ENCODE measurements around the gene CLSTN2. TPM values are rescaled to one million over a fixed set of nuclear protein-coding genes. Genes with fewer than 3 reads are reported as not detected.

The CLSTN2 gene
- total RNA-seq, 2 donors from 2014 or later: 0.82 to 1.3 TPM

DNA sequence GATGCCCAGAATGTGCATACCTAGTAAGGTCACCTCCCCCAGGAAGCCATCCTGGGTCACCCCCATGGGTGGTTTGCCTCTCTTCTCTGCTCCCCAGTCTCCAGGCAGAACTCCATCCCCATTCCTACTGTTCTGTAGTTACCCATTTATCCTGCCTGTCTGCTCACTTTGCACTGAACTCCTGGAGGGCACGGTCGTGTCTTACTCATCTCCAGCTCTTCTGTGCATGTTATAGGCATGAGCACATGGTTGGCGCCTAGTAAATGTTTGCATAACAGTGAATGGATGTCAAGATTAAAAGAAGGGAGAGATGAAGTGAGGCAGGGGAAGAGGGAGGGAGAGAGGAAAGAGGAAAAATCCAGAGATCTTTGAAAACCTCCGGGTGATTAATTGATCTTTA is 534.5 kb downstream of the CLSTN2 start:
- intact Hi-C loops (cut with DNase I): no loop called here

DNA sequence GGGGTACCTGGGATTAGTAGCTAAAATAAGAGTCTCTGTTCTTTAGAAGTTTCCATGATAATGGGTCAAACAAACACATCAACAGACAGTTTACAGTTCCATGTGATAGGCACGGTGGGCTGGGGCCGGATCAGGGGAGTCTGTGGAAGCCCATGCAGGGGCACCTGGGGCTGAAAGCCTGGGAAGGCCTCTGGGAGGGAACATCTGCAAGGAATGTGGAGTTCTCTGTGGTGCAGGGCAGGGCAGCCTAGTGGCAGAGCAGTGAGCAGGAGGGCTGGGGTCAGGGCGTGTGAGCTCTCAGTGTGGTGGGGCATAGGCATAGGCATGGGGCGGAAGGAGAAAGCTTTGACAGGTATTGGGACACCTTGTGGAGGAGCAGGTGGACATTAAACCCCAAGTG is 535.2 kb downstream of the CLSTN2 start:
- Histone ChIP-seq H3K9me3 (no peaks in the 10 kb centered on the region), H3K36me3 (no peaks in the 10 kb centered on the region), H3K4me1 (no peaks in the 10 kb centered on the region), H3K4me3 (no peak overlapping the region), H3K27ac (no peak overlapping the region), H3K27me3 (no peaks in the 10 kb centered on the region), H3K9ac (ENCODE audit: low read depth in 2 of 2, low read length in 2 of 2) (no peak overlapping the region)
- intact Hi-C loops (cut with DNase I): no loop called here
- TF ChIP-seq, protein P1, sequence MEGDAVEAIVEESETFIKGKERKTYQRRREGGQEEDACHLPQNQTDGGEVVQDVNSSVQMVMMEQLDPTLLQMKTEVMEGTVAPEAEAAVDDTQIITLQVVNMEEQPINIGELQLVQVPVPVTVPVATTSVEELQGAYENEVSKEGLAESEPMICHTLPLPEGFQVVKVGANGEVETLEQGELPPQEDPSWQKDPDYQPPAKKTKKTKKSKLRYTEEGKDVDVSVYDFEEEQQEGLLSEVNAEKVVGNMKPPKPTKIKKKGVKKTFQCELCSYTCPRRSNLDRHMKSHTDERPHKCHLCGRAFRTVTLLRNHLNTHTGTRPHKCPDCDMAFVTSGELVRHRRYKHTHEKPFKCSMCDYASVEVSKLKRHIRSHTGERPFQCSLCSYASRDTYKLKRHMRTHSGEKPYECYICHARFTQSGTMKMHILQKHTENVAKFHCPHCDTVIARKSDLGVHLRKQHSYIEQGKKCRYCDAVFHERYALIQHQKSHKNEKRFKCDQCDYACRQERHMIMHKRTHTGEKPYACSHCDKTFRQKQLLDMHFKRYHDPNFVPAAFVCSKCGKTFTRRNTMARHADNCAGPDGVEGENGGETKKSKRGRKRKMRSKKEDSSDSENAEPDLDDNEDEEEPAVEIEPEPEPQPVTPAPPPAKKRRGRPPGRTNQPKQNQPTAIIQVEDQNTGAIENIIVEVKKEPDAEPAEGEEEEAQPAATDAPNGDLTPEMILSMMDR (IDR thresholded peaks at IDR 0.05): no peak
- no peak for DNase-seq

More for the DNA sequence above, 534.5 kb downstream of the CLSTN2 start:
- no peaks in the 10 kb centered on the region for H3K27me3 ChIP-seq
- H3K4me3 ChIP-seq: no peak overlapping the region
- no peaks in the 10 kb centered on the region for H3K4me1 ChIP-seq
- TF ChIP-seq, protein P1 (IDR thresholded peaks at IDR 0.05): no peak
- no peaks in the 10 kb centered on the region for H3K36me3 ChIP-seq
- H3K9me3 ChIP-seq: no peaks in the 10 kb centered on the region
- H3K9ac ChIP-seq (ENCODE audit: low read depth in 2 of 2, low read length in 2 of 2): no peak overlapping the region
- H3K27ac ChIP-seq: no peak overlapping the region
- no peak for DNase-seq

- Histone ChIP-seq H3K4me3 (no peak overlapping the region), H3K27me3 (no peaks in the 10 kb centered on the region), H3K4me1 (no peaks in the 10 kb centered on the region), H3K27ac (no peak overlapping the region), H3K9me3 (no peaks in the 10 kb centered on the region), H3K9ac (ENCODE audit: low read depth in 2 of 2, low read length in 2 of 2) (no peak overlapping the region), H3K36me3 (no peaks in the 10 kb centered on the region)
- intact Hi-C loops (cut with DNase I): no loop called here
- DNase-seq: no peak
- TF ChIP-seq, protein P1 (IDR thresholded peaks at IDR 0.05): no peak
Observed at GRCh38 chr3:140470962-140471361, 536.0 kb downstream of the CLSTN2 start.

GRCh38 chr3:140472306-140473020 is 537.5 kb downstream of the CLSTN2 start:
- intact Hi-C loops (cut with DNase I): no loop called here
- H3K4me1 ChIP-seq: no peaks in the 10 kb centered on the region
- no peaks in the 10 kb centered on the region for H3K9me3 ChIP-seq
- no peaks in the 10 kb centered on the region for H3K27me3 ChIP-seq
- H3K9ac ChIP-seq (ENCODE audit: low read depth in 2 of 2, low read length in 2 of 2): no peak overlapping the region
- H3K4me3 ChIP-seq: no peak overlapping the region
- DNase-seq: no peak
- H3K36me3 ChIP-seq: no peaks in the 10 kb centered on the region
- H3K27ac ChIP-seq: no peak overlapping the region
- TF ChIP-seq, protein P1 (IDR thresholded peaks at IDR 0.05): no peak

DNA sequence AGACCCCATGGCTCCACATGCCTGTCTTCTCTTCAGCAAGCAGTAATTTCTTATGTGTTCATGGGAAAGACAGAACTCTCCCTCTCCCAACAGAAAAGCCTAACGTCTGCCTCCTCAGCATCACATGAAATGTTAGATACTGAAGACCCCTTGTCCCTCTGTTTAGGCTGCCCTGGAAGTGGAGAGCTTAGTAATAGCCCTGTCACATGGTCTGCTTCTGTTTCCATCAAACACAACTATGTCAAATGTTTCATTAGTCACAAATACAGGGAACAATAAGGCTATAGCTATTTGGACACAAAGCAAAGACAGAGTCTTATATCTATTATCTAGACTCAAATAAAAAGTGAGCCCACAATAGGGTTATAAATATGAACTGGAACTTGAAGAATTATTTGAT is 552.6 kb downstream of the CLSTN2 start:
- Histone ChIP-seq H3K9ac (ENCODE audit: low read depth in 2 of 2, low read length in 2 of 2) (no peak overlapping the region), H3K27ac (no peak overlapping the region), H3K4me1 (no peaks in the 10 kb centered on the region), H3K9me3 (no peaks in the 10 kb centered on the region), H3K36me3 (no peaks in the 10 kb centered on the region), H3K27me3 (no peaks in the 10 kb centered on the region), H3K4me3 (no peak overlapping the region)
- intact Hi-C loops (cut with DNase I): no loop called here
- no peak for DNase-seq
- TF ChIP-seq, protein P1 (IDR thresholded peaks at IDR 0.05): no peak

Measured in colonic mucosa (tissue), 4 donors.